GM21529 (cell line): ENCODE measurements around the gene PEDS1.
"Not testable (repeated sequence)": the region's sequence is repeated elsewhere in the genome, so short reads cannot be mapped to it uniquely, and the experiment has no call there.

Experiments
- ATAC-seq: cut with Tn5 transposase; IDR thresholded peaks from one replicate; pipeline ENCODE4 v1.9.1; 2021; ENCODE audit not compliant: unreplicated experiment

The PEDS1 gene

DNA sequence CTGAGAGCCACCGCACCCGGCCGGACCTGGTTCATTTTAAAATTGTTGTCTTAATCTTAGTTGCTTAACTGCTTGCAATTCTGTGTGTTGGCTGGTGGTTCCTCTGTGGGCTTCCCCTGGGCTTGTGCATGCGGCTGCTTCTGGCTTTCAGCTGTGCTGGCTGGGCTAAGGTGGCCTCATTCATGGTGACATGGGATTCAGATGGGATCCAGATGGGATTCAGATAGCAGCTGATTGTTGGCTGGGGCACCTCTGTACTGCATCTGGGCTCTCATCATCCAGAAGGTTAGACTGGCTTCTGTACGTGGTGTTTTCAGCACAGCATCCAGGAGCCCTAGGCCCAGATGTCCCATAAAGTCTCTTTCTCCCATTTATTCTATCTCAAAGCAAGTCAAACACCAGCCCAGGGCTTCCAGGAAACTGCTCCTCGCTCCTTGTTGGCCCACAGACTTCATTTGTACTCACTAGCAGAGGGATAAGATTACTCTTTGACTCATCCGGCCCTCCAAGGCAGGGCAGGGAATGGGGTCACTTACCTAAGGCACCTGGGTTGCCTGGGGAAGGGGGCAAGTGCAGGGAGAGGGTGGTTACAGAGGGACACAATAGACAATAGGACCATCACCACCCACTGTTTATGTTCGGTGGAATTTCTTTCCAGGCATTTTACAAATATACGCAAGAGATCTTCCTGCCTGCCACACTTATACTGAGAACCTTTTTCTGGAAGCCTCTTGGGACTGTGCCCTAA, 10.2 kb upstream of the PEDS1 start:
- no peak for ATAC-seq

DNA sequence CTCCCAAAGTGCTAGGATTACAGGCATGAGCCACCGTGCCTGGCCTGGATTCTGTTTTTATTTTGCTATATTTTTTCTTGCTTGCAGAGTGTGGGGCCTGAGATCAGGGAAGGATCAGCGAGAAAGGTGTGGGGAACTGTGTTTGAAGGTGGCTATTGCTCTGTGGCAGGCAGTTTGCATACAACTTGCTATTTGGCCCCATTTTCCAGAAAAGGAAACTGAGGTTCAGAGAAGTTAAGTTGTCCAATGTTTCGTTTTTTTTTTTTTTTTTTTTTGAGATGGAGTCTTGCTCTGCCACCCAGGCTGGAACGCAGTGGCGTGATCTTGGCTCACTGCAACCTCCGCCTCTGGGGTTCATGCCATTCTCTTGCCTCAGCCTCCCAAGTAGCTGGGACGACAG, 8.0 kb upstream of the PEDS1 start:
- not testable (repeated sequence) for ATAC-seq

DNA sequence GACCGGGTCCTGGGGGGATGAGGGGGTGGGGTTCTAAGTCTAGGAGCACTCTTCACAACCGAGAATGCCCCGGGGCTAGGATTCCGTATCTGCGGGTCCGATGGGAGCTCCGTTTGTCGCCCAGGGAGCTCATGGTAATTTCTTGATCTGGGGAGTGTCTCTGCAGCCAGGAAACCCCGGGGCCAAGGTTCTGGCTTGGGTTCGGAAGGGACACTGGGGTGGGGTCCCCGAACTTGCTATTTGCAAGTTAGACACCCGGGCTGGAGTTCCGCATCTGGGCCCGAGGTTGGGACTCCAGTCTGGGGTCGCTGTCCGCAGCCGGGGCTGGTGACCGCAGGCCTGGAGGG, 397 bp downstream of the PEDS1 start:
- ATAC-seq: no peak

DNA sequence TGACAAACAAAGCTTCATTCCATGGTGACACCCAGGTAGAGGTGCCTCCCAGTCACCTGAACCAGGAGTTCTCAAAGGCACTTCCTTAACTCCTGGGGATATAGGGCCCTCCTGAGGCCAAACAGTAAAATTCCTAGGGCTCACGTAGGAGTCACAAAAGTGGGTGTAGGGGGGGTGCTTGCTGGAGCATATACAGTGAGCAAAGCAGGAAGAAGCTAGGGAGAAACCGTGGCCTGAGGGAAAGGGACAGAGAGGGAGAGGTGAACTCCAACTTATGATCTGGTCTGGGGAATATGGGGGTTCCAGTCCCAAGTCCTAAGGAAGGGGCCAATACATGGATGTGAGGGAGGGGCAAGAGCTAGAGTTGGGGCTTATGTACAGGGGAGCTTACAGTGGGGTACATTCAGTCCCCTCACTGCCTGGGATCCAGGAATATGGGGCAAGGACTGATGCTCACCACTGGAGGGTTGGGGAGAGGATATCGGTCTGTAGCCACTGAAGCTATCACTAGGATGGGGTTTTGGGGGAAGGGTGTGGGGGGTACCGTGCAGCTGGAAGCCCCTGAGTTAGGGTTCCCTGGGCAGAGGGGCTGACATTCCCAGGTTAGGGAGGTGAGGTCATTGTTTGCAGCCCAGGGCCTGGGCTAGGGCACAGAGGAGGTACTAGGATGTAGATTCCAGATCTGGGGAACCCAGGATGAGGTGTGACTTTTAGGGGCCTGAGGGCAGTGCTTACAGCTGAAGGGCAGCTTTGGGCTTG, 950 bp downstream of the PEDS1 start:
- no peak for ATAC-seq

DNA sequence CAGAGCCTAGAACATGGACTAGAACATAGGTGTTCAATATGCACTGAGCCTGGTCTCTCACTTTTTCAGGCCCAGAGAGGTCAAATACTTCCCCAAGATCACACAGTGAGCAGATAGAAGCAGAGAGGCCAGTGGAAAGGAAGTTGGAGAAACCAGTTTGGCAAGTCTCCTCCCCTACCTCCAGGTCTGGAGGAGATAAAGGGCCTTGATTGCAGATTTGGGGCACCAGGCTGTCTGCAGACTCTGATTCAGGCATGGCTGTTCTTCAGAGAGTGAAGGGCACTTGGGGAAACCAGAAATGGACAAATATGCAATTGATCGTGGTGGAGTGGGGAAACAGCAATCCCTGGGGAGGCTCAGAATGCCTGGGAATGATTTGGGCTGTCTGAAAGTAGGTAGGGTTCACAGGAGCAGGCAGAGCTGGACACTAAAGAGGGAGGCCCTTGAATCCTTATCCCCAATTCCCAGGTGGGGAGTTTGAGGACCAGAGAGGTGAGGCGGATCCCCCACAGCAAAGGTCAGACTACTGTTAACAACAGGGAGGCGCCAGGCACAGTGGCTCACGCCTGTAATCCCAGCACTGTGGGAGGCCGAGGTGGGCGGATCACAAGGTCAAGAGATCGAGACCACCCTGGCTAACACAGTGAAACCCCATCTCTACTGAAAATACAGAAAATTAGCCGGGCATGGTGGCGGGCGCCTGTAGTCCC, 2.3 kb downstream of the PEDS1 start:
- ATAC-seq: no peak

DNA sequence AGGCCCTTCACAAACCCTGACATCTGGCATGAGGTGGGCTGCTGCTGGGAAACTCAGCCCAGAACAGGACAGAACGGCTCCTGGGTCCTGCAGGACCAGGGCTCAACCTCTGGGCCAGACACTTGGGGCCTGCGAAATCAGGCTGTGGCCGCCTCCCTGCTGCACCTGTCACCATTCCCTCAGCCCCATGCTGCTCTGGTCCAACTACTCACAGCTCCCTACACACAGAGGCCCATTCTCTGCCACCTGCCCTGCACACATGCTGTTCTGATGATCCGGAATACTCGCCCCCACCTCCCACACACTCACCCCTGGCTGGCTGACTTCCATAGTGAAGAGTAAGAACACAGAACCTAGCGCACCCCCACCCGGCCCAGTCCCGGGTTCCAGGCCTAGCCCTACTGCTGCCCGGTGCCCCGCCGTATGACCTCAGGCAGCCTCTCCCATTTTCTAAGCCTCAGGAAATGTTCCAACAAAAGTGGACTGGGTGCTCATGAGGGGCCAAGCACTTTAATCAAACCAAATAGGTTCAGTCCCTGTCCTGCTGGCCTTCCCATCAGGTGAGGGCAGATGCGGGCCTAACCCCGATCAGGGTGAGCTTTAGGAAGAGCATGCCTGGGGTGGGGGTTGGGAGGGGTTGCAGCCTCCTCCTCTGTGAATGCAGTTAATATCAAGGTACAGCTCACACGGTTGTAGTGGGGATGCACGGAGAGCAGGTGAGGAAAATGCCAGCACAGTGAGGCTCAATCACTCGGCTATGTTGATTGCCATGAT, 3.9 kb downstream of the PEDS1 start:
- ATAC-seq: no peak

DNA sequence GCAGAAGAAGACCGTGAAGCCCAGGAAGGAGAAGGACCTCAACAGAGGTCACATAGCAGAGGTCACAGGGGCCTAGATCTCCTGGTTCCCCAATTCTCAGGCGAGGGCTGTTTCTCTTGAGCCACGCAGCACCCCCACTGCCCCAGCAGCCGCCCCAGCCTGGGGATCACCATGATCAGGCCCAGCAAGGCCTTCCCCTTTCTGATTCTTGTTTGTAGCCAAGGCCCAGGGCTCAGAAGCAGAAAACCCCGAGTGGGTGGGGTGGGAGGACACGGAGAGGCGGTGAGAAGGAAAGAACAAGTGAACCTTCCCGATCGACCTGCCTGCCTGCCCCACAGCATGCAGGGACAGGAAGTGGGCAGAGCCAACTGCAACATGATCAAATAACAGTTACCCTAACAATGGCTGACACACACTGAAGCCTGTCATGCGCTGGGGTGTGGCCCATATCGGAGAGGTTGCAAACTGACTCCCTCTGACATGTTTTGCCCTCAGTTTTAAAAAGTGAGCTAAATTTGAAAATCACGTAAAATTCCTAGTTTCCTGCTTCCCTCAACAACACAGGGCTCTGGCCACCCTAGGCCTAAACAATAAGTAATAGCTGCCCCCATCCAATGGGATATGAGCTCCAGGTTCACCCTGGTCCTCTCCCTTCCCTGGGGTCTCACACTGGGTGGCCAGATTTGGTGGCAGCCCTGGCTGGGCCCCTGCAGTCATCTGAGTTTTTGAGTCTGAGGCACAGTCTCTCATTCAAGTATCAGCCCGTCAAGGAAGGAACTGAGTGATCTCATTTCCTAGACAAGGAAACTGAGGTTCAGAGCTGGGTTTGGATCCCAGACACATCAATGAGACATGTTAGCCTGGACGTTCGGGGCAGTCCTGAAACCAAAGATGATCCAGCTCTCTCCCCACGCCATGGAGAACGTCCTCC, 6.5 kb downstream of the PEDS1 start:
- ATAC-seq: peak; percentile 70

DNA sequence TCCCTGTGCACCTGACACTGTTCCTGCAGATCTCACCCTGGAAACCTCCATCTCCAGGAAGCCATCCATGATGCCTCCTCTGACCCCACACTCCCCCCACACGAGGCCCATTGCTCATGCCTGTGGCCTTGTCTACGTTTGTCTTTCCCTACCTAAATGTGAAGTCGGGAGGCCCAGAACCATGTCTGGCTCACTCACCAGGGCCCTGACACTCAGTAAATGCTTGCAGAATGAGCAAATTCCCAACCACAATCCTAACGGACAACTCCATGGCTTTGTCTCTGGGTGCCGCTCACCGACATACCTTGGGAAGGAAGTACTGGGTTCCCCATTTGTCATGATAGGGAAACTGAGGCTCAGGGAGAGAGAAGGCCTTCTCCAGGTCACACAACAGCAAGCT, 7.3 kb downstream of the PEDS1 start:
- no peak for ATAC-seq

DNA sequence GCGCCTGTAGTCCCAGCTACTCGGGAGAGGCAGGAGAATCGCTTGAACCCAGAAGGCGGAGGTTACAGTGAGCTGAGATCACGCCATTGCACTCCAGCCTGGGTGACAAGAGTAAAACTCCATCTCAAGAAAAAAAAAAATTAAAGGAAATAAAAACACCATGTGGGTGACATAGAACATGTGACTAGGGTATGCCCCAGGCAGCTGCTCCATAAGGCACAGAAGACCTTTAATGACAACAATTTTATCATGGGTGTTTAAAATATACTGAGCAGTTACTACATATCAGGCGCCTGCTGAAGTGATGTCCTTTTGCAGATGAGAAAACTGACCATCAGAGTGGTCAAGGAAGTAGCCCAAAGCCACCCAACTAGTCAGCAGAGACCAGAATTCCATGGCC, 8.0 kb downstream of the PEDS1 start:
- ATAC-seq: no peak

DNA sequence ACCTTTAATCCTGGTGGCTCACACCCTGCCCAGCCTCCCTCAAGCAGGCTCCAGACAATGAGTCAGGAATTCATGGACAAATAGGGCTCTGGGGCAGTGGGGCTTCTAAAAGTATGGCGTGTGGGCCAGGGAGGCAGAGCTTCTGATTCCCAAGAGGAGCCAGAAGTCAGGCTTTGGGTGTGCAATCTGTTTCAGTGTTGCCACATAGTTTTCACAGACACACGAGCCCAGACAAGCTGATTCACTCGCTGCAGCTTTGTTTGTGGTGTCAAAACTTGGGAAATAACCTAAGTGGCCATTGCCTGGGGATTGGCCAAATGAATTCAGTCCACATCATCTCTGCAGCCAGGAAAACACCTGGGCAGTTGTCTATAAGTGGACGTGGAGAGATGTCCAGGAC, 9.2 kb downstream of the PEDS1 start:
- no peak for ATAC-seq

DNA sequence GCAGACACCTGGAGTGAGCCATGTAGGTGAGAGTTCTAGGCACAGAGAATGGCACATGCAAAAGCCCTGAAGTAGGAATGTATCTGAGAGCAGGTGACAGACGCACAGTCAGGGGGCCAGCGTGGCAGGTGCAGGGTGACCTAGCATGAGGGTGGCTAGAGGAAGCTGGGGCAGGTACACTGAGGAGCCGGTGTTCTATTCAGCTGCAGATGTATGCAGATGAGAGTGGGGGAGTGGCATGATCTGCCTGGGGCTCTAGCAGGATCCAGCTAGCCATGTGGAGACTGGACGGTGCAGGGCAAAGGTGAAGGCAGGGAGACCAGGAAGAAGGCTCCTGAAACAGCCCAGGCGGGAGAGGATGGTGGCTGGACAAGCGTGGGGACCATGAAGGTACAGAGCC, 10.7 kb downstream of the PEDS1 start:
- no peak for ATAC-seq

DNA sequence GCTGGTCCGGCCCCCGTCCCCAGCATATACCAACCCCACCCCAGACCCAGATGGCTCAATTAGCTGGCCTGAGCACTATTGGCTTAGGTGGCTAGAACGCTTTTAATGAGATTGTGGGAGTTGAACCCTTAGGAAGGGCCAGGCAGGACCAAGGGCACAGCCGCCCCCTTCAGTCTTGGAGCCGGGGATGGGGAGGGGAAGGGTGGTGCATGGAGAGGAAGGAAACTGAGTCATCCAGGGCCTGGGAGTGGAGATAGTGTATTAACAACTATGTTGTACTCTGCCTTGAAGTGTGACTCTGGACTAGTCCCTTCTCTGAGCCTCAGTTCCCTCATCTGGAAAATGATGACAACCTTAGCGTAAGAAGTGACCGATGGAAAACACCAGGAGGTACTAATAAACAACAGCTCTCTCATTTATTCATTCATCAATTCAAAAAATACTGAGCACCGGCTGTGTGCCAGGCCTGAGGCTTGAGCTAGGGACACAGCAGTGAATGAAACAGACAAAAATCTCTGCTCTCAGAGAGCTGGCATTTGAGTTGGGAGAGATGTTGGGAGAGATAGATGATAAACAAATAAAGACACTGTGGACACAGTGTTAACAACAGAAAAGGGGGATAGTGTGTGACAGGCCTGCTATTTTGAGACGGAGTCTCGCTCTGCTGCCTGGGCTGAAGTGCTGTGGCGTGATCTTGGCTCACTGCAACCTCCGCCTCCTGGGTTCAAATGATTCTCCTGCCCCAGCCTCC, 11.5 kb downstream of the PEDS1 start:
- ATAC-seq: no peak

DNA sequence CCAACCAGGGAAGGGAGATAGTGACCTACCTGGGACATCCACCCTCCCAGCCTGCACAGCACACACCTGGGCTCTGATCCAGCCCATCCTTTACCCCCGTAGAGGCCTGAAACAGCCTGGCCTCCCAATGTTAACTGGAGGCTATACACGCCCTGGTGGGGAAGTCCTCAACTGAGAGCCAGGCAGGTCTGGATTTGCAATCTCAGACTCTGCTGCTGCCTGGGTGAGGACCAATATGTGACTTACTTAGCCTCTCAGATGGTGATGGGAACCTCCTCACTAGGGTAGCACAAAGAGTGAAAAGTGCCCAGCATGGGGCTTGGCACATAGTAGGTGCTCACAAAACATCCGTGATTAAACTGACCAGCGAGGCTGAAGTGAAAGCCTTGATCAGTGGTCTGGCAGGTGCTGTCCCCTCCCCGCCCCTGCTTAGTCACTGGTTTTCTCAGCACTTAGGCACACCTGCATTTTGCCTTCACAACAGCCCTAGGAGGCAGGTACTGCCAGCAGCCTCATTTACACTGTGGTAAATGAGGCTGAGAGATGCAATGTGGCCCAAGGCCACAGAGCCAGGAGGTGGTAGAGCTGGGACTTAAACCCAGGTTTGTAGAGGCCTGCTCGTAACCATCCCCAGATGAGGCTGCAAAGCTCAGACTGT, 12.4 kb downstream of the PEDS1 start:
- ATAC-seq: no peak

DNA sequence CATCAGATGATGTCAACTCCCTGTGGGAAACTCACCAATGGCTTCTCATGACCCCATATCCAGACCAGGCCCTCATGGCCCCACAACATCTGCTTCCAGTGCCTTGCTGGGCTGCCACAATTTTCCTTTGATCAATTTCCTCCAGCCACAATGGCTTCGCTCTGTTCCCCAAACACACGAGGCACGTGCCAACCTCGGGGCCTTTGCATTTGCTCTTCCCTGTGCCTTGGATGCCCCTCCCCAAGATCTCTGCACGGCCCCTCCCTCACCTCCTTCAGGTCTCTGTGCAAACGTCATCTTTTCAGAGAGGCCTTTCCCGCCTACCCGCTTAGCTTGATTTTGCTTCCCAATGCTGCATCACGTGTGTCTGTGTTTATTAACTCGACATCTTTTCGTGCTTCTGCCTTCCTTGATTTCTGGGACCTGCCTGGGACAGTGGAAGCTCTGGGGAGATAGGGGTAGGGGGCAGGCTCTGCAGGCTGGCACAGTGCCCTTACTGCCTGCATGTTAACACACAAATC, 13.1 kb downstream of the PEDS1 start:
- ATAC-seq: no peak

DNA sequence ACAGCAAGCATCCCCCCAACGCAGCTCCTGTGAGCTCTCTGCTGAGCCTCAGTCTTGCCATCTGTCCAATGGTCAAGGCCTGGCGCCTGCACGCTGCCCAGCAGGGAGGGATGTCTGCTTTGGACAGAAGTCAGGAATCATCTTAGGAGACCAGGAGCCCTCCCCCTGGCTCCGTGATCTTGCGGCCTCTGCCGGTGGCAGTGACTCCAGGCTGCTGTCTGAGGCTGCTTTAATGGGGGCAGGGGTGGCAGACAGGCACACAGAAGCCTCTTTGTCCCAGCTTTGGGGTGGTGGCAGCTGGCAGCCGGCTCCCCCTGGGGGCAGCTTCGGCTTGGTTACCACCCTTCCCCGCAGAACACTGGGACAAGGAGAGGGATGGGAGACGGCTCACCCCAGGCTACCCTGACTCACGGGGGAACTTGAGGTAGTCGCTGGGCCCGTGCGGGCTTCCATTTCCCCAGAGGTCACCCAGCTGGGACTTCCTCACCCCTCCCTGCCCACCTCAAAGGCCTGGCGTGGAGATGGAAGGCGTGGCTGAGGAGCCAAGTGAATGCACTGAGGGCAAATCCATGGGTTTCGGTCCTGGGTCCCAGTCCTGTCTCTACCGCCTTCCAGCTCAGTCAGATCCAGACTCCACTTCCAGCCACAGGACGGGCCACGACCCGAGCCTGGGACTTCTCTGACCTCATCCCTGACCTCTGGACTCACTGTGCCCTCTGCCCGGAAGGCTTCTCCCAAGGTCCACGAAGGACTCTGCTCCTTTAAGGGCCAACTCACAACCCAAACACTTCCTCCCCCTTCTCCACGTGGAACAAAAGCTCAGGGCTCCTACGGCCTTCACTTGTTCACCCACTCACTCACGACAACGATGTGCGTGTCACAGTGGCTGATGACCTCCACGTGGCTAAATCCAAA, 14.8 kb downstream of the PEDS1 start:
- ATAC-seq: no peak

DNA sequence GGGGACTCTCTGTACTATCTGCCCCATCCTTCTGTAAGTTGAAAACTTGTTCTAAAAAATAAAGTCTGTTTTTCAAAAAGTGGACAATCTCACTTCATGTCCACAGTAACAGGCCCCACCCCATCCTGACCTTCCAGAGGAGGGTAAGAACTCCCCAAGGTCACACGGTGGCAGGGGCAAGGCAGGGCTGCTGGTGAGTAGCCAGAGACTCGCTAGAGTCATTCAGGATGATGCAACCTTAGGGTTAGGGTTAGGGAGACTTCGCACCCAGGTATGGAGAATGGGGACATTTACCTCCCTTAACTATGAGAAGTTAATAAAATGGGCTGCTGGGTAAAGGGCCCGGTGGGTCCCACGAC, 15.4 kb downstream of the PEDS1 start:
- no peak for ATAC-seq

DNA sequence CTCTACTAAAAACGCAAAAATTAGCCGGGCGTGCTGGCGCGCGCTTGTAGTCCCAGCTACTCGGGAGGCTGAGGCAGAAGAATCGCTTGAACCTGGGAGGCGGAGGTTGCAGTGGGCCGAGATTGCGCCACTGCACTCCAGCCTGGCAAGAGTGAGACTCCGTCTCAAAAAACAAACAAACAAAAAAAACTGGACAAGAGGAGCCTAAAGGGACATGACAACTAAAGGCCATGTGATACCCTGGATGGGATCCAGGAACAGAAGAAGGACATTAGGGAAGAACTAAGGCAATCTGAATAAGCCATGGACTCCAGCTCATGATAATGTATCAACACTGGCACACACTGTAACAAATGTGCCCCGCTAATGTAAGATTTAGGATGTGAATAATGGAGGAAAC, 15.8 kb downstream of the PEDS1 start:
- not testable (repeated sequence) for ATAC-seq
